ENCODE data around the gene SAMHD1. TPM values are rescaled to one million over a fixed set of nuclear protein-coding genes. Genes with fewer than 3 reads are reported as not detected.

Gene SAMHD1
- total and polyA plus RNA-seq, 2 of the 13 experiments (the other 11 are each of a cell fraction or from before 2014, with no cell fraction given), result 16.9 to 43.5 TPM

DNA sequence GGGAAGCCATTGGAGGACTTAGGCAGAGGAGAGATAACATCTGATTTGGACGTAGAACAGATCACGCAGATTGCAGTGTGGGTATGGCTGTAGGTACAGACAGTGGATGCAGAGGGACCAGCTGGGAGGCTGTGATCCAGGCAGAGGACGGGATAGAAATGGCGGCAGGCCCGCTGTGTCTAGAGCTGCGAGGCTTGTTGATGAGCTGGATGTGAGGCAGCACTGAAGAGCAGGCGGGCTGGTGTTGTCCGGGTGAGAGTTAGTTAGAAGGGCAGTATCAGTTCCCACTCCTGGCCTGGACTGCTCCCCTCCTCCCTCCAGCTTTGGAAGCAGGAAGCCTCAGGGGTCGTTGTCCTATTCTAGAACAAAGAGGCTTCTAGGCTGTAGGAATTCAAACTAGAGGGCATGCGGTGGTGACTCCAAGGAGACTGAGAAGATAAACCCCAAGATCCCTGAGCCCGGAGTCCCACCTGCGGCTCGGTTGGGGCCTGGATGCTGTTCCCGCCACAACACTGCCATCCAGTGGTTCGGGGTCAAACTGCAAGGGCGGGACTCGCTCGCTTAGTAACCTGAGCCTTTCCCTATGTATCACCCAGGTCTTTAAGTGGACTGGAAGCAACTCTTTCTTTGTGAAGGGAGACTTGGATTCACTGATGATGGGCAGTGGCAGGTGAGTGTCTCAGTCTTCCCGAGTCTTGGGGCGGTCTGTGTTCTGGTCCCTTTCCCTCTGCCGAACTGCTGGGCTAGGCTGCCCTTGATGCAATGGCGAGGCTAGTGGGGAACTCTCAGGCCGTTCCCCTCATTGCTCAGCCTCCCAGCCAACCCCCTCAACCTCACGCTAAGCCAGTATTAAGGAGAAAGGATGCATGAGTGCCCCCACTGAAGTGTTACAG, 64.4 kb downstream of the SAMHD1 start (continued):
- peak; percentile 37; the same call in 1 of the 2 replicates for TF ChIP-seq ZNF709 (CRISPR knock-in tag; IDR thresholded peaks at IDR 0.05)
- TF ChIP-seq, protein P1, sequence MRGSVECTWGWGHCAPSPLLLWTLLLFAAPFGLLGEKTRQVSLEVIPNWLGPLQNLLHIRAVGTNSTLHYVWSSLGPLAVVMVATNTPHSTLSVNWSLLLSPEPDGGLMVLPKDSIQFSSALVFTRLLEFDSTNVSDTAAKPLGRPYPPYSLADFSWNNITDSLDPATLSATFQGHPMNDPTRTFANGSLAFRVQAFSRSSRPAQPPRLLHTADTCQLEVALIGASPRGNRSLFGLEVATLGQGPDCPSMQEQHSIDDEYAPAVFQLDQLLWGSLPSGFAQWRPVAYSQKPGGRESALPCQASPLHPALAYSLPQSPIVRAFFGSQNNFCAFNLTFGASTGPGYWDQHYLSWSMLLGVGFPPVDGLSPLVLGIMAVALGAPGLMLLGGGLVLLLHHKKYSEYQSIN (CRISPR knock-in tag; IDR thresholded peaks at IDR 0.05; ENCODE audit: borderline replicate concordance), result no peak
- TF ChIP-seq ZNF430 (CRISPR knock-in tag; IDR thresholded peaks at IDR 0.05), result peak; percentile 69; the same call in 1 of the 2 replicates
- TF ChIP-seq POLR2AphosphoS5 (IDR thresholded peaks at IDR 0.05; ENCODE audit: low read depth, low read length), result no peak
- peak; percentile 64; the same call in 1 of the 2 replicates for TF ChIP-seq ZNF274 (CRISPR knock-in tag; IDR thresholded peaks at IDR 0.05)
- TF ChIP-seq, protein P2, sequence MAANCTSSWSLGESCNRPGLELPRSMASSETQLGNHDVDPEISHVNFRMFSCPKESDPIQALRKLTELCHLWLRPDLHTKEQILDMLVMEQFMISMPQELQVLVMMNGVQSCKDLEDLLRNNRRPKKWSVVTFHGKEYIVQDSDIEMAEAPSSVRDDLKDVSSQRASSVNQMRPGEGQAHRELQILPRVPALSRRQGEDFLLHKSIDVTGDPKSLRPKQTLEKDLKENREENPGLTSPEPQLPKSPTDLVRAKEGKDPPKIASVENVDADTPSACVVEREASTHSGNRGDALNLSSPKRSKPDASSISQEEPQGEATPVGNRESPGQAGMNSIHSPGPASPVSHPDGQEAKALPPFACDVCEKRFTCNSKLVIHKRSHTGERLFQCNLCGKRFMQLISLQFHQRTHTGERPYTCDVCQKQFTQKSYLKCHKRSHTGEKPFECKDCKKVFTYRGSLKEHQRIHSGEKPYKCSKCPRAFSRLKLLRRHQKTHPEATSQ (CRISPR knock-in tag; IDR thresholded peaks at IDR 0.05; ENCODE audit: borderline replicate concordance), result no peak
- 0 out of 2 replicates have a peak, but pooled peaks have one; percentile 92 for TF ChIP-seq ZNF235 (CRISPR knock-in tag; IDR thresholded peaks at IDR 0.05; ENCODE audit: borderline replicate concordance)
- TF ChIP-seq ZNF101 (CRISPR knock-in tag; IDR thresholded peaks at IDR 0.05; ENCODE audit: borderline replicate concordance, low read depth), result no peak
- no peak for TF ChIP-seq ZNF550 (CRISPR knock-in tag; IDR thresholded peaks at IDR 0.05; ENCODE audit: borderline replicate concordance)
- TF ChIP-seq CHD4 (IDR thresholded peaks at IDR 0.05; ENCODE audit: borderline replicate concordance, low read length), result no peak
- TF ChIP-seq, protein P3, sequence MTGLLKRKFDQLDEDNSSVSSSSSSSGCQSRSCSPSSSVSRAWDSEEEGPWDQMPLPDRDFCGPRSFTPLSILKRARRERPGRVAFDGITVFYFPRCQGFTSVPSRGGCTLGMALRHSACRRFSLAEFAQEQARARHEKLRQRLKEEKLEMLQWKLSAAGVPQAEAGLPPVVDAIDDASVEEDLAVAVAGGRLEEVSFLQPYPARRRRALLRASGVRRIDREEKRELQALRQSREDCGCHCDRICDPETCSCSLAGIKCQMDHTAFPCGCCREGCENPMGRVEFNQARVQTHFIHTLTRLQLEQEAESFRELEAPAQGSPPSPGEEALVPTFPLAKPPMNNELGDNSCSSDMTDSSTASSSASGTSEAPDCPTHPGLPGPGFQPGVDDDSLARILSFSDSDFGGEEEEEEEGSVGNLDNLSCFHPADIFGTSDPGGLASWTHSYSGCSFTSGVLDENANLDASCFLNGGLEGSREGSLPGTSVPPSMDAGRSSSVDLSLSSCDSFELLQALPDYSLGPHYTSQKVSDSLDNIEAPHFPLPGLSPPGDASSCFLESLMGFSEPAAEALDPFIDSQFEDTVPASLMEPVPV (CRISPR knock-in tag; IDR thresholded peaks at IDR 0.05), result no peak
- TF ChIP-seq AKAP8 (CRISPR knock-in tag; IDR thresholded peaks at IDR 0.05), result peak; percentile 93
- no peak for TF ChIP-seq POLR2G (IDR thresholded peaks at IDR 0.05; ENCODE audit: low read depth, low read length)
- TF ChIP-seq ZNF207 (IDR thresholded peaks at IDR 0.05; ENCODE audit: borderline replicate concordance), result no peak
- TF ChIP-seq ZNF547 (CRISPR knock-in tag; IDR thresholded peaks at IDR 0.05), result no peak
- TF ChIP-seq EP300 (IDR thresholded peaks at IDR 0.05; ENCODE audit: low read depth in 2 of 2, low read length in 2 of 2), result no peak
- peak; percentile 35 for TF ChIP-seq EP300 (CRISPR knock-in tag; IDR thresholded peaks at IDR 0.05; ENCODE audit: borderline replicate concordance)
- TF ChIP-seq, protein P4, sequence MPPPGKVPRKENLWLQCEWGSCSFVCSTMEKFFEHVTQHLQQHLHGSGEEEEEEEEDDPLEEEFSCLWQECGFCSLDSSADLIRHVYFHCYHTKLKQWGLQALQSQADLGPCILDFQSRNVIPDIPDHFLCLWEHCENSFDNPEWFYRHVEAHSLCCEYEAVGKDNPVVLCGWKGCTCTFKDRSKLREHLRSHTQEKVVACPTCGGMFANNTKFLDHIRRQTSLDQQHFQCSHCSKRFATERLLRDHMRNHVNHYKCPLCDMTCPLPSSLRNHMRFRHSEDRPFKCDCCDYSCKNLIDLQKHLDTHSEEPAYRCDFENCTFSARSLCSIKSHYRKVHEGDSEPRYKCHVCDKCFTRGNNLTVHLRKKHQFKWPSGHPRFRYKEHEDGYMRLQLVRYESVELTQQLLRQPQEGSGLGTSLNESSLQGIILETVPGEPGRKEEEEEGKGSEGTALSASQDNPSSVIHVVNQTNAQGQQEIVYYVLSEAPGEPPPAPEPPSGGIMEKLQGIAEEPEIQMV (CRISPR knock-in tag; IDR thresholded peaks at IDR 0.05; ENCODE audit: low read depth), result no peak; the same call in 1 of the 2 replicates
- TF ChIP-seq, protein P5, sequence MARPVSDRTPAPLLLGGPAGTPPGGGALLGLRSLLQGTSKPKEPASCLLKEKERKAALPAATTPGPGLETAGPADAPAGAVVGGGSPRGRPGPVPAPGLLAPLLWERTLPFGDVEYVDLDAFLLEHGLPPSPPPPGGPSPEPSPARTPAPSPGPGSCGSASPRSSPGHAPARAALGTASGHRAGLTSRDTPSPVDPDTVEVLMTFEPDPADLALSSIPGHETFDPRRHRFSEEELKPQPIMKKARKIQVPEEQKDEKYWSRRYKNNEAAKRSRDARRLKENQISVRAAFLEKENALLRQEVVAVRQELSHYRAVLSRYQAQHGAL (CRISPR knock-in tag; IDR thresholded peaks at IDR 0.05; ENCODE audit: not compliant biosample characterization), result no peak
